Tibial nerve (tissue), 4 donors: ENCODE data around the gene ZNF358.

Experiments
- EP300 ChIP-seq, 2 donors: sonication (generic); formaldehyde crosslinking; IDR thresholded peaks; one replicate each; pipeline ENCODE4 v1.6.1; 2017; ENCODE audit warnings: antibody characterized with exemption in 2 of 2, mild to moderate bottlenecking in 1 of 2
- POLR2A ChIP-seq, 2 donors: fragments of 450-650 bp; IDR thresholded peaks; one replicate each; pipeline ENCODE4 v1.6.1; 2017; ENCODE audit warnings: antibody characterized with exemption in 2 of 2, mild to moderate bottlenecking in 2 of 2, moderate library complexity in 2 of 2
- TF ChIP-seq, protein P1 (sequence below), 5 experiments: fragments of 200-600 bp in 3 of 5; fragments of 450-650 bp in 2 of 5; sonication (generic) in 3 of 5; IDR thresholded peaks; one replicate each; pipeline ENCODE4 v1.5.1; 2016 to 2019; ENCODE audit warnings: antibody characterized with exemption in 5 of 5, mild to moderate bottlenecking in 3 of 5, moderate library complexity in 2 of 5

DNA sequence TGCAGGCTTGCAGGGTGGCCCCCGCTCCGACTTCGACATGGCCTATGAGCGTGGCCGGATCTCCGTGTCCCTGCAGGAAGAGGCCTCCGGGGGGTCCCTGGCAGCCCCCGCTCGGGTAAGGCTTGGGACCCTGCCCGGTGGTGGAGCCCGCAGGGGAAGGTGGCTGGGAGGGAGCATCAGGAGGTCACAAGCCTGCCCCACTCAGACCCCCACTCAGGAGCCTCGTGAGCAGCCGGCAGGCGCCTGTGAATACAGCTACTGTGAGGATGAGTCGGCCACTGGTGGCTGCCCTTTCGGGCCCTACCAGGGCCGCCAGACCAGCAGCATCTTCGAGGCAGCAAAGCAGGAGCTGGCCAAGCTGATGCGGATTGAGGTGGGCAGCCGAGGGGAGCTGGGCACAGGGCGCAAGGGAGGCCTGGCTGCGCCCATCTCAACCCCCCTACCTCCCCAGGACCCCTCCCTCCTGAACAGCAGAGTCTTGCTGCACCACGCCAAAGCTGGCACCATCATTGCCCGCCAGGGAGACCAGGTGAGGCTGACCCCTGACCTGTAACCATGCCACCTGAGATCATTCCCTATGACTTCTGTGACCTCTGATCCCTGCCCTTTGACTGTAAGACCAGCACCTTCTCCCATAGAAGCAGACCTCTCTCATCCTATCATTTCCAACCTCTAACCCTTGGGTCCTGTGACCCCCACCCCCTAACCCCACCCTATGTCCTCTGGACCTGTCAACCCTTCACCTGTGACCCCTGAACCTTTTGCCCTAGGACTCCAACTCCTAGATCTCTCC is 26.8 kb downstream of the ZNF358 start:
- TF ChIP-seq, protein P1, sequence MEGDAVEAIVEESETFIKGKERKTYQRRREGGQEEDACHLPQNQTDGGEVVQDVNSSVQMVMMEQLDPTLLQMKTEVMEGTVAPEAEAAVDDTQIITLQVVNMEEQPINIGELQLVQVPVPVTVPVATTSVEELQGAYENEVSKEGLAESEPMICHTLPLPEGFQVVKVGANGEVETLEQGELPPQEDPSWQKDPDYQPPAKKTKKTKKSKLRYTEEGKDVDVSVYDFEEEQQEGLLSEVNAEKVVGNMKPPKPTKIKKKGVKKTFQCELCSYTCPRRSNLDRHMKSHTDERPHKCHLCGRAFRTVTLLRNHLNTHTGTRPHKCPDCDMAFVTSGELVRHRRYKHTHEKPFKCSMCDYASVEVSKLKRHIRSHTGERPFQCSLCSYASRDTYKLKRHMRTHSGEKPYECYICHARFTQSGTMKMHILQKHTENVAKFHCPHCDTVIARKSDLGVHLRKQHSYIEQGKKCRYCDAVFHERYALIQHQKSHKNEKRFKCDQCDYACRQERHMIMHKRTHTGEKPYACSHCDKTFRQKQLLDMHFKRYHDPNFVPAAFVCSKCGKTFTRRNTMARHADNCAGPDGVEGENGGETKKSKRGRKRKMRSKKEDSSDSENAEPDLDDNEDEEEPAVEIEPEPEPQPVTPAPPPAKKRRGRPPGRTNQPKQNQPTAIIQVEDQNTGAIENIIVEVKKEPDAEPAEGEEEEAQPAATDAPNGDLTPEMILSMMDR (IDR thresholded peaks at IDR 0.05), result no peak
- TF ChIP-seq POLR2A (IDR thresholded peaks at IDR 0.05), result no peak
- TF ChIP-seq EP300 (IDR thresholded peaks at IDR 0.05), result no peak
